ENCODE data around the gene PID1. TPM values are rescaled to one million over a fixed set of nuclear protein-coding genes. Genes with fewer than 3 reads are reported as not detected.

PID1 gene
- polyA plus RNA-seq, 4 donors, result 4.9 to 26.0 (median 14.6) TPM

- no peaks in the 10 kb centered on the region for H3K9me3 ChIP-seq (ENCODE audit: control insufficient read depth in 2 of 2, insufficient read depth in 1 of 2, low read depth in 1 of 2, low read length in 1 of 2)
- 65 to 73% (median 66%) methylated on average over 4 of the region's 4 CpGs for WGBS, 3 donors
- peak overlapping the region in 1 of 3 donors; percentile 9 for H3K27ac ChIP-seq (ENCODE audit: low read depth in 1 of 3, low read length in 2 of 3)
- FAIRE-seq (no peak), DNase-seq (no peak)
- H3K36me3 ChIP-seq (ENCODE audit: control insufficient read depth in 3 of 3, insufficient read depth in 2 of 3, low read depth in 1 of 3, low read length in 3 of 3), result no peaks in the 10 kb centered on the region
- peaks cover 0 to 15% (median 0%) of the 10 kb centered on the region in 3 donors for H3K4me1 ChIP-seq (ENCODE audit: control insufficient read depth in 3 of 3, insufficient read depth in 2 of 3, low read depth in 1 of 3, low read length in 2 of 3)
- H3K27me3 ChIP-seq (ENCODE audit: control insufficient read depth in 3 of 3, insufficient read depth in 3 of 3, low read length in 3 of 3), result no peaks in the 10 kb centered on the region
- no peak overlapping the region for H3K4me3 ChIP-seq (ENCODE audit: low read depth in 1 of 3, low read length in 3 of 3)
These were observed 117.1 kb downstream of the PID1 start for GRCh38 chr2:229153951-229154350.

- H3K36me3 ChIP-seq (ENCODE audit: control insufficient read depth in 3 of 3, insufficient read depth in 2 of 3, low read depth in 1 of 3, low read length in 3 of 3), result no peaks in the 10 kb centered on the region
- no peaks in the 10 kb centered on the region for H3K9me3 ChIP-seq (ENCODE audit: control insufficient read depth in 2 of 2, insufficient read depth in 1 of 2, low read depth in 1 of 2, low read length in 1 of 2)
- no peak overlapping the region for H3K4me3 ChIP-seq (ENCODE audit: low read depth in 1 of 3, low read length in 3 of 3)
- 11 to 52% (median 31%) methylated on average over 8 of the region's 8 CpGs for WGBS, 3 donors
- H3K4me1 ChIP-seq (ENCODE audit: control insufficient read depth in 3 of 3, insufficient read depth in 2 of 3, low read depth in 1 of 3, low read length in 2 of 3), result peaks cover 0 to 15% (median 0%) of the 10 kb centered on the region in 3 donors
- H3K27ac ChIP-seq (ENCODE audit: low read depth in 1 of 3, low read length in 2 of 3), result peak overlapping the region in 1 of 3 donors; percentile 50
- H3K27me3 ChIP-seq (ENCODE audit: control insufficient read depth in 3 of 3, insufficient read depth in 3 of 3, low read length in 3 of 3), result no peaks in the 10 kb centered on the region
- DNase-seq (peak; percentile 69 to 79), FAIRE-seq (no peak)
These were observed 117.8 kb downstream of the PID1 start for GRCh38 chr2:229153267-229153666.

- Histone ChIP-seq H3K27ac (ENCODE audit: low read depth in 1 of 3, low read length in 2 of 3) (peak overlapping the region in 1 of 3 donors; percentile 50), H3K9me3 (ENCODE audit: control insufficient read depth in 2 of 2, insufficient read depth in 1 of 2, low read depth in 1 of 2, low read length in 1 of 2) (no peaks in the 10 kb centered on the region), H3K4me1 (ENCODE audit: control insufficient read depth in 3 of 3, insufficient read depth in 2 of 3, low read depth in 1 of 3, low read length in 2 of 3) (peaks cover 0 to 15% (median 0%) of the 10 kb centered on the region in 3 donors), H3K27me3 (ENCODE audit: control insufficient read depth in 3 of 3, insufficient read depth in 3 of 3, low read length in 3 of 3) (no peaks in the 10 kb centered on the region), H3K4me3 (ENCODE audit: low read depth in 1 of 3, low read length in 3 of 3) (no peak overlapping the region), H3K36me3 (ENCODE audit: control insufficient read depth in 3 of 3, insufficient read depth in 2 of 3, low read depth in 1 of 3, low read length in 3 of 3) (no peaks in the 10 kb centered on the region)
- FAIRE-seq (no peak), DNase-seq (no peak)
- 49 to 83% (median 71%) methylated on average over 10 of the region's 10 CpGs for WGBS, 3 donors
These were observed 118.4 kb downstream of the PID1 start for GRCh38 chr2:229152674-229153073.

GRCh38 chr2:229150317-229150716, 120.8 kb downstream of the PID1 start:
- Histone ChIP-seq H3K9me3 (ENCODE audit: control insufficient read depth in 2 of 2, insufficient read depth in 1 of 2, low read depth in 1 of 2, low read length in 1 of 2) (peaks cover 0 to 4% of the 10 kb centered on the region in 2 donors), H3K27ac (ENCODE audit: low read depth in 1 of 3, low read length in 2 of 3) (no peak overlapping the region), H3K27me3 (ENCODE audit: control insufficient read depth in 3 of 3, insufficient read depth in 3 of 3, low read length in 3 of 3) (no peaks in the 10 kb centered on the region), H3K4me3 (ENCODE audit: low read depth in 1 of 3, low read length in 3 of 3) (no peak overlapping the region), H3K4me1 (ENCODE audit: control insufficient read depth in 3 of 3, insufficient read depth in 2 of 3, low read depth in 1 of 3, low read length in 2 of 3) (peaks cover 0 to 15% (median 0%) of the 10 kb centered on the region in 3 donors), H3K36me3 (ENCODE audit: control insufficient read depth in 3 of 3, insufficient read depth in 2 of 3, low read depth in 1 of 3, low read length in 3 of 3) (peaks cover 0 to 2% (median 0%) of the 10 kb centered on the region in 3 donors)
- 72 to 83% (median 78%) methylated on average over 4 of the region's 4 CpGs for WGBS, 3 donors
- FAIRE-seq (no peak), DNase-seq (no peak)

GRCh38 chr2:229141424-229142025, 129.6 kb downstream of the PID1 start:
- H3K4me3 ChIP-seq (ENCODE audit: low read depth in 1 of 3, low read length in 3 of 3), result no peak overlapping the region

GRCh38 chr2:229137639-229138038, 133.4 kb downstream of the PID1 start:
- Histone ChIP-seq H3K27me3 (ENCODE audit: control insufficient read depth in 3 of 3, insufficient read depth in 3 of 3, low read length in 3 of 3) (no peaks in the 10 kb centered on the region), H3K36me3 (ENCODE audit: control insufficient read depth in 3 of 3, insufficient read depth in 2 of 3, low read depth in 1 of 3, low read length in 3 of 3) (no peaks in the 10 kb centered on the region), H3K4me3 (ENCODE audit: low read depth in 1 of 3, low read length in 3 of 3) (no peak overlapping the region), H3K4me1 (ENCODE audit: control insufficient read depth in 3 of 3, insufficient read depth in 2 of 3, low read depth in 1 of 3, low read length in 2 of 3) (no peaks in the 10 kb centered on the region), H3K9me3 (ENCODE audit: control insufficient read depth in 2 of 2, insufficient read depth in 1 of 2, low read depth in 1 of 2, low read length in 1 of 2) (peaks cover 0 to 6% of the 10 kb centered on the region in 2 donors), H3K27ac (ENCODE audit: low read depth in 1 of 3, low read length in 2 of 3) (no peak overlapping the region)
- peak in 1 of 2 donors; percentile 31 for DNase-seq
- 23 to 55% (median 46%) methylated on average over 3 of the region's 3 CpGs for WGBS, 3 donors
- FAIRE-seq, result no peak

More at GRCh38 chr2:229141424-229142025, 129.6 kb downstream of the PID1 start:
- Histone ChIP-seq H3K9me3 (ENCODE audit: control insufficient read depth in 2 of 2, insufficient read depth in 1 of 2, low read depth in 1 of 2, low read length in 1 of 2) (no peaks in the 10 kb centered on the region), H3K27me3 (ENCODE audit: control insufficient read depth in 3 of 3, insufficient read depth in 3 of 3, low read length in 3 of 3) (no peaks in the 10 kb centered on the region), H3K27ac (ENCODE audit: low read depth in 1 of 3, low read length in 2 of 3) (no peak overlapping the region), H3K4me1 (ENCODE audit: control insufficient read depth in 3 of 3, insufficient read depth in 2 of 3, low read depth in 1 of 3, low read length in 2 of 3) (no peaks in the 10 kb centered on the region), H3K36me3 (ENCODE audit: control insufficient read depth in 3 of 3, insufficient read depth in 2 of 3, low read depth in 1 of 3, low read length in 3 of 3) (no peaks in the 10 kb centered on the region)
- FAIRE-seq (no peak), DNase-seq (no peak)
- 40 to 55% (median 41%) methylated on average over 3 of the region's 3 CpGs for WGBS, 3 donors

GRCh38 chr2:229137066-229137465, 134.0 kb downstream of the PID1 start:
- FAIRE-seq (no peak), DNase-seq (no peak)
- peaks cover 0 to 6% of the 10 kb centered on the region in 2 donors for H3K9me3 ChIP-seq (ENCODE audit: control insufficient read depth in 2 of 2, insufficient read depth in 1 of 2, low read depth in 1 of 2, low read length in 1 of 2)
- H3K4me3 ChIP-seq (ENCODE audit: low read depth in 1 of 3, low read length in 3 of 3), result no peak overlapping the region
- H3K27ac ChIP-seq (ENCODE audit: low read depth in 1 of 3, low read length in 2 of 3), result no peak overlapping the region
- 87 to 92% (median 89%) methylated on average over 2 of the region's 2 CpGs for WGBS, 3 donors
- no peaks in the 10 kb centered on the region for H3K27me3 ChIP-seq (ENCODE audit: control insufficient read depth in 3 of 3, insufficient read depth in 3 of 3, low read length in 3 of 3)
- H3K4me1 ChIP-seq (ENCODE audit: control insufficient read depth in 3 of 3, insufficient read depth in 2 of 3, low read depth in 1 of 3, low read length in 2 of 3), result no peaks in the 10 kb centered on the region
- no peaks in the 10 kb centered on the region for H3K36me3 ChIP-seq (ENCODE audit: control insufficient read depth in 3 of 3, insufficient read depth in 2 of 3, low read depth in 1 of 3, low read length in 3 of 3)

- H3K27ac ChIP-seq (ENCODE audit: low read depth in 1 of 3, low read length in 2 of 3), result no peak overlapping the region
- peaks cover 0 to 15% (median 0%) of the 10 kb centered on the region in 3 donors for H3K4me1 ChIP-seq (ENCODE audit: control insufficient read depth in 3 of 3, insufficient read depth in 2 of 3, low read depth in 1 of 3, low read length in 2 of 3)
- no peak overlapping the region for H3K4me3 ChIP-seq (ENCODE audit: low read depth in 1 of 3, low read length in 3 of 3)
- no peaks in the 10 kb centered on the region for H3K27me3 ChIP-seq (ENCODE audit: control insufficient read depth in 3 of 3, insufficient read depth in 3 of 3, low read length in 3 of 3)
- WGBS, 3 donors, result 28 to 53% (median 48%) methylated on average over 5 of the region's 5 CpGs
- DNase-seq (peak; percentile 79 to 81), FAIRE-seq (no peak)
- H3K36me3 ChIP-seq (ENCODE audit: control insufficient read depth in 3 of 3, insufficient read depth in 2 of 3, low read depth in 1 of 3, low read length in 3 of 3), result no peaks in the 10 kb centered on the region
- H3K9me3 ChIP-seq (ENCODE audit: control insufficient read depth in 2 of 2, insufficient read depth in 1 of 2, low read depth in 1 of 2, low read length in 1 of 2), result peaks cover 0 to 6% of the 10 kb centered on the region in 2 donors
These were observed 137.8 kb downstream of the PID1 start for GRCh38 chr2:229133155-229133772.
